Mesendoderm (in vitro differentiated cells): ENCODE data around the gene COBL.
A peak's percentile ranks its signal among the peaks of the same experiment; 100 is the strongest.

Source experiments
- DNase-seq: peaks from one replicate; pipeline ENCODE4 v3.0.0; 2013
- H2AK5ac ChIP-seq: 2 replicates; pipeline ENCODE4 v1.6.1; 2013; ENCODE audit warnings: low read length, inconsistent platforms
- H2BK120ac ChIP-seq: 2 replicates; pipeline ENCODE4 v1.6.1; 2013; ENCODE audit warnings: low read depth, mild to moderate bottlenecking, low read length, moderate library complexity, mixed read lengths
- H2BK15ac ChIP-seq: replicated peaks from 2 replicates; pipeline ENCODE4 v1.6.1; 2013; ENCODE audit warnings: low read depth, mild to moderate bottlenecking, moderate library complexity
- H2BK5ac ChIP-seq: 2 replicates; pipeline ENCODE4 v1.6.1; 2013; ENCODE audit warnings: low read length, inconsistent platforms
- H3K18ac ChIP-seq: 2 replicates; pipeline ENCODE4 v1.6.1; 2013; ENCODE audit warnings: mild to moderate bottlenecking, low read length, mixed read lengths
- H3K23ac ChIP-seq: one replicate; pipeline ENCODE4 v1.6.1; 2013; ENCODE audit warnings: low read length
- H3K27ac ChIP-seq: 2 replicates; pipeline ENCODE4 v1.5.1; 2013; ENCODE audit warnings: low read depth, mild to moderate bottlenecking, inconsistent platforms, low read length, moderate library complexity
- H3K27me3 ChIP-seq: 2 replicates; pipeline ENCODE4 v1.6.1; 2013; ENCODE audit warnings: low read length, control low read depth, mild to moderate bottlenecking, inconsistent platforms; ENCODE audit not compliant: insufficient read depth, poor library complexity
- H3K36me3 ChIP-seq: 2 replicates; pipeline ENCODE4 v1.6.1; 2013; ENCODE audit warnings: low read length, inconsistent platforms; ENCODE audit not compliant: control insufficient read depth, insufficient read depth
- H3K4ac ChIP-seq: one replicate; pipeline ENCODE4 v1.6.1; 2013; ENCODE audit warnings: low read depth, mild to moderate bottlenecking, low read length, moderate library complexity
- H3K4me1 ChIP-seq: 2 replicates; pipeline ENCODE4 v1.6.1; 2013; ENCODE audit warnings: low read depth, low read length, inconsistent platforms; ENCODE audit not compliant: control insufficient read depth
- H3K4me2 ChIP-seq: 2 replicates; pipeline ENCODE4 v1.6.1; 2013; ENCODE audit warnings: low read length
- H3K4me3 ChIP-seq: 2 replicates; pipeline ENCODE4 v1.5.1; 2013; ENCODE audit warnings: mild to moderate bottlenecking, low read length
- H3K56ac ChIP-seq: one replicate; pipeline ENCODE4 v1.6.1; 2013; ENCODE audit warnings: low read length
- H3K79me1 ChIP-seq: 2 replicates; pipeline ENCODE4 v1.6.1; 2013; ENCODE audit warnings: low read length, inconsistent platforms
- H3K79me2 ChIP-seq: 2 replicates; pipeline ENCODE4 v1.6.1; 2013; ENCODE audit warnings: mild to moderate bottlenecking, low read length; ENCODE audit not compliant: control insufficient read depth, insufficient read depth
- H3K9ac ChIP-seq: 2 replicates; pipeline ENCODE4 v1.6.1; 2013; ENCODE audit warnings: low read length, inconsistent platforms
- H4K5ac ChIP-seq: one replicate; pipeline ENCODE4 v1.6.1; 2013; ENCODE audit warnings: low read length
- H4K8ac ChIP-seq: one replicate; pipeline ENCODE4 v1.6.1; 2013; ENCODE audit warnings: low read depth, mild to moderate bottlenecking, control low read depth, low read length, moderate library complexity
- WGBS: extraction: QIAGEN DNeasy Blood & Tissue Kit; methylation state at CpG from one replicate; pipeline ENCODE4 v1.1.7; 2013; ENCODE audit warnings: low lambda C conversion rate, missing lambda C conversion rate; ENCODE audit not compliant: insufficient coverage; ENCODE audit errors: extremely low coverage; 5-methylcytosine and 5-hydroxymethylcytosine counted together

The COBL gene

DNA sequence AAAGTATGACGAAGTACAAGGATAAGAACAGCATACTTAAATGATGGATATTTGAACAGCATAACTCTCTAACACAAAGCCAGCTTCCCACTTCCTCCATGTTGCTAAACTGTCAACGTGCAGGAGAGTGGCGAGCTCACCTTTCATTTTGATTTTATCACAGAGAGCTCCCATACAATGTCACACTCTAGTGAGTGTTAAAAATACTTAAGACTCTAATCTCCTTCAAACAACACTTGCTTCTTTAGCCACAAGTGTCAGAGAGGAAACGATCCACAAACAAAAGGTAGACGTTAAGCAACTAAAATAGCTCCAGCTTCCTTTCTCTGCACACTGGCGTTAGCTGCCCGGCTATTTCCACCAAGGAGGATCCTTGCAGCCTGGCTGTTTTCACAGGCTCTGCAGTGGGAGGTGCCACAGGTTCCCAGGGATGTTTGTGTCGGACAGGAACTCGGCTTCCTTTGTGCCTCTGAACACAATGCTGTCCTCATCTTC, 194.6 kb downstream of the COBL start:
- no peak overlapping the region for H3K4ac ChIP-seq
- peaks cover 4% of the 10 kb centered on the region for H3K4me1 ChIP-seq
- H3K9ac ChIP-seq = no peak overlapping the region
- no peaks in the 10 kb centered on the region for H3K27me3 ChIP-seq
- H3K4me2 ChIP-seq = no peak overlapping the region
- peak; percentile 71 for DNase-seq
- H4K8ac ChIP-seq = no peak overlapping the region
- H2BK5ac ChIP-seq = no peak overlapping the region
- no peaks in the 10 kb centered on the region for H3K79me1 ChIP-seq
- no peak overlapping the region for H3K23ac ChIP-seq
- H3K27ac ChIP-seq = no peak overlapping the region
- no peaks in the 10 kb centered on the region for H3K79me2 ChIP-seq
- H3K56ac ChIP-seq = no peak overlapping the region
- H2AK5ac ChIP-seq = no peak overlapping the region
- H3K18ac ChIP-seq = no peak overlapping the region
- H2BK120ac ChIP-seq = no peak overlapping the region
- no peaks in the 10 kb centered on the region for H3K36me3 ChIP-seq
- H3K4me3 ChIP-seq = no peak overlapping the region
- H4K5ac ChIP-seq = no peak overlapping the region
- H2BK15ac ChIP-seq = no peak overlapping the region
- no CpG with 5 or more reads among the region's 9 CpGs for WGBS

DNA sequence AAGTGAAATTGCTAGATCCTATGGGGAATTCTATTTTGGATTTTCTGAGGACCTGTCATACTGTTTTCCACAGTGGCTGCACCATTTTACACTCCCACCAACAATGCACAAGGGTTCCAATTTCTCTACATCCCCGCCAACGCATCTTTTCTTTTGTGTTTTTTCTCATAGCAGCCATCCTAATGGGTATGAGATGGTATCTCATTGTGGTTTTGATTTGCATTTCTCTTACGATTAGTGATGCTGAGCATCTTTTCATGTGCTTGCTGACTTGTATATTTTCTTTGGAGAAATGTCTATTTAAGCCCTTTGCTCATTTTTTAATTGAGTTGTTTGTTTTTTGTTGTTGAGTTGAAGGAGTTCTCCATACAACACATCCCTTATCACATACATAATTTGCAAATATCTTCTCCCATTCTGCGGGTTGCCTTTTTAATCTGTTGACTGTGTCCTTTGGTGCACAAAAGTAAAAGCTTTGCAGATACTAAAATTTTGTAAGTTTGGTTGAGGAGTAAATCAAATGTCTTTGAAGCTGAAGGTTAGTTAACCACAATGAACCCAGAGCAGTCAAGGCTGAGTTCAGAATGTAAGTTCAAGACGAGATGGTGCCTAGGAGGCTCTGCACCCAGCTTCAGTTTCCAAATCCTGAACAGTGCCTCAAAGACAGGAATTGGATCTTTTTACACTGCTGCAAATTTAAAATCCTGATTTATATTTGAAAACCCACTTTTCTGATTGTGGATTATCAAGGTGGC, 195.4 kb downstream of the COBL start:
- Histone ChIP-seq H3K27ac (no peak overlapping the region), H3K4me2 (no peak overlapping the region), H3K27me3 (no peaks in the 10 kb centered on the region), H3K9ac (no peak overlapping the region), H2BK15ac (no peak overlapping the region), H3K23ac (no peak overlapping the region), H2BK5ac (no peak overlapping the region), H4K5ac (no peak overlapping the region), H3K79me1 (no peaks in the 10 kb centered on the region), H2AK5ac (no peak overlapping the region), H3K4me1 (peaks cover 4% of the 10 kb centered on the region), H3K56ac (no peak overlapping the region), H2BK120ac (no peak overlapping the region), H3K18ac (no peak overlapping the region), H3K36me3 (no peaks in the 10 kb centered on the region), H3K79me2 (no peaks in the 10 kb centered on the region), H4K8ac (no peak overlapping the region), H3K4me3 (no peak overlapping the region), H3K4ac (no peak overlapping the region)
- DNase-seq = no peak
- no CpG with 5 or more reads among the region's 5 CpGs for WGBS

- no CpG with 5 or more reads among the region's 4 CpGs for WGBS
- Histone ChIP-seq H2BK5ac (no peak overlapping the region), H3K79me2 (no peaks in the 10 kb centered on the region), H2BK120ac (no peak overlapping the region), H3K56ac (no peak overlapping the region), H3K4me1 (peaks cover 4% of the 10 kb centered on the region), H3K4me2 (no peak overlapping the region), H3K27me3 (no peaks in the 10 kb centered on the region), H4K8ac (no peak overlapping the region), H3K36me3 (no peaks in the 10 kb centered on the region), H3K27ac (no peak overlapping the region), H3K9ac (no peak overlapping the region), H3K4ac (no peak overlapping the region), H3K18ac (no peak overlapping the region), H3K79me1 (no peaks in the 10 kb centered on the region), H2AK5ac (no peak overlapping the region), H3K23ac (no peak overlapping the region), H2BK15ac (no peak overlapping the region), H4K5ac (no peak overlapping the region), H3K4me3 (no peak overlapping the region)
- DNase-seq = no peak
Measured at GRCh38 chr7:51118628-51119027, 198.0 kb downstream of the COBL start.

DNA sequence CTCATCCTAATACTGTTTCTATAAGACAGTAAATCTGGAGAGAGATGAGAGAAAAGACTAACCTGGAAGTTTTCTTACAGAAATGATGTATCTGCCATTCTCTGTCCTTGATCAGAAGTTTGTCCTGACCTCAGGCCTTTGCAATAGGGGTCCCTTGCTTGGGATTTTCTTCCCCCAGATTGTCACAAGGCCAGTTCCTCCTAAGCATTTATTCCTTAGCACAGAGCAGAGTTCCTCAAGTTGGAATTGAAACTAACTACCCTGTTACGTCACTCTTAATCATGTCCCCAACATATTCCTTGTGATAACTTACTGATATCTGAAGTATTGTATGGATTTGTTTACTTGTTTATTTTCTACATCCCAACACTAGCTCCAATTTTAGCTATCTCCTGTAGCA, 202.1 kb downstream of the COBL start:
- no peak overlapping the region for H3K4ac ChIP-seq
- H3K36me3 ChIP-seq = no peaks in the 10 kb centered on the region
- no peaks in the 10 kb centered on the region for H3K79me1 ChIP-seq
- no peak overlapping the region for H3K27ac ChIP-seq
- no peak overlapping the region for H3K4me3 ChIP-seq
- H2BK15ac ChIP-seq = no peak overlapping the region
- no peak overlapping the region for H3K56ac ChIP-seq
- H3K23ac ChIP-seq = no peak overlapping the region
- no peak for DNase-seq
- H2BK120ac ChIP-seq = no peak overlapping the region
- H4K8ac ChIP-seq = no peak overlapping the region
- no peak overlapping the region for H2BK5ac ChIP-seq
- no peak overlapping the region for H4K5ac ChIP-seq
- H3K4me2 ChIP-seq = no peak overlapping the region
- no peaks in the 10 kb centered on the region for H3K27me3 ChIP-seq
- H3K4me1 ChIP-seq = no peaks in the 10 kb centered on the region
- H3K9ac ChIP-seq = no peak overlapping the region
- no peaks in the 10 kb centered on the region for H3K79me2 ChIP-seq
- no peak overlapping the region for H2AK5ac ChIP-seq
- WGBS = no CpG with 5 or more reads among the region's 1 CpG
- no peak overlapping the region for H3K18ac ChIP-seq

- Histone ChIP-seq H3K9ac (no peak overlapping the region), H3K79me2 (no peaks in the 10 kb centered on the region), H3K27me3 (no peaks in the 10 kb centered on the region), H3K36me3 (no peaks in the 10 kb centered on the region), H3K4ac (no peak overlapping the region), H3K79me1 (no peaks in the 10 kb centered on the region), H3K4me2 (no peak overlapping the region), H2BK15ac (no peak overlapping the region), H3K56ac (no peak overlapping the region), H3K23ac (no peak overlapping the region), H3K4me3 (no peak overlapping the region), H4K5ac (no peak overlapping the region), H2AK5ac (no peak overlapping the region), H2BK5ac (no peak overlapping the region), H3K27ac (no peak overlapping the region), H3K18ac (no peak overlapping the region), H4K8ac (no peak overlapping the region), H2BK120ac (no peak overlapping the region), H3K4me1 (peaks cover 2% of the 10 kb centered on the region)
- WGBS = no CpG with 5 or more reads among the region's 7 CpGs
- DNase-seq = no peak
Measured at GRCh38 chr7:51113962-51114361, 202.6 kb downstream of the COBL start.

- Histone ChIP-seq H2BK120ac (no peak overlapping the region), H3K79me1 (no peaks in the 10 kb centered on the region), H3K4me1 (peaks cover 3% of the 10 kb centered on the region), H2AK5ac (no peak overlapping the region), H4K8ac (no peak overlapping the region), H3K4me3 (no peak overlapping the region), H3K36me3 (no peaks in the 10 kb centered on the region), H3K18ac (no peak overlapping the region), H2BK5ac (no peak overlapping the region), H3K9ac (no peak overlapping the region), H3K4ac (no peak overlapping the region), H3K27ac (no peak overlapping the region), H2BK15ac (no peak overlapping the region), H3K4me2 (no peak overlapping the region), H4K5ac (no peak overlapping the region), H3K79me2 (no peaks in the 10 kb centered on the region), H3K56ac (no peak overlapping the region), H3K23ac (no peak overlapping the region), H3K27me3 (no peaks in the 10 kb centered on the region)
- DNase-seq = no peak
- WGBS = no CpG with 5 or more reads among the region's 1 CpG
Measured at GRCh38 chr7:51113560-51113959, 203.0 kb downstream of the COBL start.
